Lung (tissue), 12 donors: Measurements from ENCODE around the gene NDUFA8. TPM values are rescaled to one million over a fixed set of nuclear protein-coding genes. Genes with fewer than 3 reads are reported as not detected.

Source experiments
- ATAC-seq: fragments of 200-7000 bp; cut with Tn5 transposase; one replicate; pipeline ENCODE4 v1.9.1; 2020; ENCODE audit warnings: moderate number of reproducible peaks; ENCODE audit not compliant: insufficient read depth, low FRiP score
- DNase-seq, 3 donors: peaks; one replicate each; pipeline ENCODE4 v3.0.0-alpha.2; 2013 to 2017
- H3K27ac ChIP-seq, 2 donors: one replicate each; pipeline ENCODE4 v1.5.1; 2013; ENCODE audit warnings: mild to moderate bottlenecking in 2 of 2, moderate library complexity in 2 of 2, control low read depth in 1 of 2, inconsistent platforms in 1 of 2, low read depth in 1 of 2, low read length in 1 of 2
- H3K27me3 ChIP-seq, 3 donors: one replicate each; pipeline ENCODE4 v1.5.1; 2013; ENCODE audit warnings: low read length in 2 of 3; ENCODE audit not compliant: control insufficient read depth in 3 of 3, insufficient read depth in 3 of 3
- H3K36me3 ChIP-seq, 4 donors: one replicate each; pipeline ENCODE4 v1.5.1; 2013; ENCODE audit warnings: low read length in 4 of 4, mild to moderate bottlenecking in 1 of 4, moderate library complexity in 1 of 4; ENCODE audit not compliant: control insufficient read depth in 4 of 4, insufficient read depth in 4 of 4
- H3K4me1 ChIP-seq, 5 donors: one replicate each; pipeline ENCODE4 v1.5.1; 2013; ENCODE audit warnings: low read length in 5 of 5, mild to moderate bottlenecking in 2 of 5, moderate library complexity in 1 of 5; ENCODE audit not compliant: control insufficient read depth in 5 of 5, insufficient read depth in 5 of 5
- H3K4me3 ChIP-seq: one replicate; pipeline ENCODE4 v1.5.1; 2013; ENCODE audit warnings: mild to moderate bottlenecking, control low read depth, moderate library complexity
- H3K9ac ChIP-seq, 2 donors: one replicate each; pipeline ENCODE4 v1.5.1; 2013; ENCODE audit warnings: low read length in 2 of 2, control low read depth in 1 of 2; ENCODE audit not compliant: insufficient read depth in 1 of 2
- H3K9me3 ChIP-seq, 4 donors: one replicate each; pipeline ENCODE4 v1.5.1; 2013; ENCODE audit warnings: low read length in 3 of 4, mild to moderate bottlenecking in 1 of 4, moderate library complexity in 1 of 4; ENCODE audit not compliant: control insufficient read depth in 4 of 4, insufficient read depth in 3 of 4
- WGBS, 2 donors: extraction: QIAGEN DNeasy Blood & Tissue Kit; methylation state at CpG; one replicate each; pipeline ENCODE4 v1.1.7; 2013; 5-methylcytosine and 5-hydroxymethylcytosine counted together
- polyA plus RNA-seq, 2 donors: library from polyadenylated mRNA; stranded (reverse); fragments of 200-250 nt; gene quantifications; one replicate each; pipeline ENCODE4 v1.2.1, GENCODE V29; 2013
- total RNA-seq, 2 donors: library from RNA; depleted of rRNA in 1 of 2; stranded (reverse); fragments of >200 nt in 1 of 2; gene quantifications; one replicate each; pipeline ENCODE4 v1.2.1, GENCODE V29; 2014 to 2021
- TF ChIP-seq, protein P1 (sequence below): IDR thresholded peaks from 2 replicates; pipeline ENCODE4 v1.5.1; 2012; ENCODE audit warnings: mild to moderate bottlenecking; ENCODE audit errors: control extremely low read depth, extremely low read depth
- donor health status: control.
- donor health status: control.
- donor health status: Bipolar disorder and iron deficiency.
- donor health status: healthy.
- donor health status: DM: yes; HTN: yes; CAD: no.

The NDUFA8 gene
- total and polyA plus RNA-seq, 4 donors: 26.6 to 107 (median 58.3) TPM

DNA sequence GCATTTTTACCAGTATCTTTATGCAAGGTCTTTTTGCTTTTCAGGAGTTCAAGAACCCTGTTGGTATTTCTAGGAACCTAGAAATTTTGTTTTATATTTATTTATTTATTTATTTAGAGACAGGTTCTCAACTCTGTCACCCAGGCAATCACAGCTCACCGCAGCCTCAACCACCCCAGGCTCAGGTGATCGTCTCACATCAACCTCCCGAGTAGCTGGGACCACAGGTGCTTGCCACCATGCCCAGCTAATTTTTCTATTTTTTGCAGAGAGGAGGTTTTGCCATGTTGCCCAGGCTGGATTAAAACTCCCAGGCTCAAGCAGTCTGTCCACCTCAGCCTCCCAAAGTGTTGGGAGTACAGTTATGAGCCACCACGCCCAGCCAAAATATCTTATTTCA, 36.3 kb upstream of the NDUFA8 start:
- no peak overlapping the region for H3K4me3 ChIP-seq
- DNase-seq (no peak), ATAC-seq (no peak)
- H3K4me1 ChIP-seq: peaks cover 0 to 24% (median 0%) of the 10 kb centered on the region in 5 donors
- H3K27me3 ChIP-seq: no peaks in the 10 kb centered on the region
- H3K9me3 ChIP-seq: no peaks in the 10 kb centered on the region
- H3K27ac ChIP-seq: no peak overlapping the region
- TF ChIP-seq, protein P1, sequence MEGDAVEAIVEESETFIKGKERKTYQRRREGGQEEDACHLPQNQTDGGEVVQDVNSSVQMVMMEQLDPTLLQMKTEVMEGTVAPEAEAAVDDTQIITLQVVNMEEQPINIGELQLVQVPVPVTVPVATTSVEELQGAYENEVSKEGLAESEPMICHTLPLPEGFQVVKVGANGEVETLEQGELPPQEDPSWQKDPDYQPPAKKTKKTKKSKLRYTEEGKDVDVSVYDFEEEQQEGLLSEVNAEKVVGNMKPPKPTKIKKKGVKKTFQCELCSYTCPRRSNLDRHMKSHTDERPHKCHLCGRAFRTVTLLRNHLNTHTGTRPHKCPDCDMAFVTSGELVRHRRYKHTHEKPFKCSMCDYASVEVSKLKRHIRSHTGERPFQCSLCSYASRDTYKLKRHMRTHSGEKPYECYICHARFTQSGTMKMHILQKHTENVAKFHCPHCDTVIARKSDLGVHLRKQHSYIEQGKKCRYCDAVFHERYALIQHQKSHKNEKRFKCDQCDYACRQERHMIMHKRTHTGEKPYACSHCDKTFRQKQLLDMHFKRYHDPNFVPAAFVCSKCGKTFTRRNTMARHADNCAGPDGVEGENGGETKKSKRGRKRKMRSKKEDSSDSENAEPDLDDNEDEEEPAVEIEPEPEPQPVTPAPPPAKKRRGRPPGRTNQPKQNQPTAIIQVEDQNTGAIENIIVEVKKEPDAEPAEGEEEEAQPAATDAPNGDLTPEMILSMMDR: no peak
- H3K36me3 ChIP-seq: no peaks in the 10 kb centered on the region
- WGBS, 2 donors: 91 to 96% methylated on average over 4 of the region's 4 CpGs
- no peak overlapping the region for H3K9ac ChIP-seq

DNA sequence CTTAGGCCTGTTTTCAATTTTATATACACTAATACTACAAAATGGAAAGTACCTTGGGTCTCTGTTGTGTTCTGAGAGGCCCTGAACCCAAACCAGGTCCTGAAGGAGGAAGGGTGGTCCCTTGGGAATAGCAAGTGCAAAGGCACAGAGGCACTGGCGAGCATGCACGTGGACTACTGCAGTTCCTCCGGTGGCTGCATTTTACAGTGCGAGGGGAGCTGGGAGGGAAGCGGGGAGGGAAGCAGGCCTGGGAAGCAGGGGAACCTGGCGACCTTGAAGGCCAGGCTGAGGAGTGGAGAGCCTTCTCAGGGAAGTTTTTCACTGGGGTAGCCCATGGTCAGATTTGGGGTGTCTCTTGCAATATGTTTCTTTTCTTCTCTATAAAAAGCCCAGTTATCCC, 34.1 kb upstream of the NDUFA8 start:
- no peaks in the 10 kb centered on the region for H3K9me3 ChIP-seq
- H3K9ac ChIP-seq: no peak overlapping the region
- TF ChIP-seq, protein P1: no peak
- no peaks in the 10 kb centered on the region for H3K27me3 ChIP-seq
- H3K36me3 ChIP-seq: no peaks in the 10 kb centered on the region
- no peak for DNase-seq
- ATAC-seq: no peak
- H3K4me3 ChIP-seq: no peak overlapping the region
- peaks cover 0 to 23% (median 0%) of the 10 kb centered on the region in 5 donors for H3K4me1 ChIP-seq
- 87 to 93% methylated on average over 6 of the region's 6 CpGs for WGBS, 2 donors
- no peak overlapping the region for H3K27ac ChIP-seq

DNA sequence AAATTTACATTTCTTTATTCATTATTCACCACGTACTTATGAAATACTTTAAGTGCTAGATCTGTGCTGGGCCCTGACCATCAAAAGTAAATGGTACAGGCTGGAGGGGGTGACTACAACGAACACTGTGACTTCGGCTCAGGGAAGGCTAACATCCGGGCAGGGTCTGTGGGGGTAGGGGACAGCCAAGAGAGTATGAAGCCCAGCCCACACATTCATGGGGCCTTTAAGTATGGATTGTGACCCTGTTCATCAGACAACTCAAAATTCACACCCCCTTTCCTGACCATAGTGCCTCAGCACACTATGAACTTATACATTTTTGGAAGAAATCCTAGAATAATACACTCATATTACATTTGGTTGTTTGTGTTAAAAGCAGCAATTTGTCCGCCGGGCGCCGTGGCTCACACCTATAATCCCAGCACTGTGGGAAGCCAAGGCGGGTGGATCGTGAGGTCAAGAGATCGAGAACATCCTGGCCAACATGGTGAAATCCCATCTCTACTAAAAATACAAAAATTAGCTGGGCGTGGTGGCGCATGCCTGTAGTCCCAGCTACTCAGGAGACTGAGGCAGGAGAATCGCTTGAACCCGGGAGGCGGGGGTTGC, 33.4 kb upstream of the NDUFA8 start:
- Histone ChIP-seq H3K9ac (no peak overlapping the region), H3K4me1 (peaks cover 0 to 17% (median 0%) of the 10 kb centered on the region in 5 donors), H3K9me3 (no peaks in the 10 kb centered on the region), H3K27me3 (no peaks in the 10 kb centered on the region), H3K27ac (no peak overlapping the region), H3K4me3 (no peak overlapping the region), H3K36me3 (no peaks in the 10 kb centered on the region)
- WGBS, 2 donors: 74 to 83% methylated on average over 16 of the region's 16 CpGs
- no peak for ATAC-seq
- TF ChIP-seq, protein P1: no peak
- peak in 2 of 3 donors; percentile 44 to 48 for DNase-seq
